ENCODE measurements around the gene GDF11.

Gene GDF11

GRCh38 chr12:55707219-55707671 is 35.7 kb upstream of the GDF11 start:
- no peak for DNase-seq (ENCODE audit: low read depth in 2 of 2)

- peak; percentile 54 to 66 for DNase-seq (ENCODE audit: low read depth in 2 of 2)
Measured at GRCh38 chr12:55707841-55708694, 34.9 kb upstream of the GDF11 start, which contains the start of gene ITGA7. TSS of gene ITGA7 (minus strand) at chr12:55707904. CDS start at chr12:55707682, 222 bp downstream.

- DNase-seq (ENCODE audit: low read depth in 2 of 2): no peak
Measured at GRCh38 chr12:55708695-55709233, 34.2 kb upstream of the GDF11 start.

GRCh38 chr12:55711786-55712553 is 31.0 kb upstream of the GDF11 start:
- DNase-seq (ENCODE audit: low read depth in 2 of 2): no peak

GRCh38 chr12:55712700-55713415 is 30.1 kb upstream of the GDF11 start:
- DNase-seq (ENCODE audit: low read depth in 2 of 2): no peak

GRCh38 chr12:55713721-55714120 is 29.2 kb upstream of the GDF11 start:
- no peak for DNase-seq (ENCODE audit: low read depth in 2 of 2)

GRCh38 chr12:55715169-55715764 is 27.7 kb upstream of the GDF11 start:
- no peak for DNase-seq (ENCODE audit: low read depth in 2 of 2)

GRCh38 chr12:55715833-55716581 is 26.9 kb upstream of the GDF11 start, which contains the start of gene BLOC1S1:
TSS of gene BLOC1S1 (plus strand) at chr12:55716046. CDS start at chr12:55716052, 6 bp downstream.
- peak; percentile 84 to 95 for DNase-seq (ENCODE audit: low read depth in 2 of 2)

- DNase-seq (ENCODE audit: low read depth in 2 of 2): no peak
Measured at GRCh38 chr12:55716582-55716957, 26.4 kb upstream of the GDF11 start.

GRCh38 chr12:55717011-55718007 is 25.6 kb upstream of the GDF11 start:
- DNase-seq (ENCODE audit: low read depth in 2 of 2): no peak

- DNase-seq (ENCODE audit: low read depth in 2 of 2): no peak
Measured at GRCh38 chr12:55718015-55718414, 24.9 kb upstream of the GDF11 start.

- DNase-seq (ENCODE audit: low read depth in 2 of 2): no peak
Measured at GRCh38 chr12:55718624-55719275, 24.2 kb upstream of the GDF11 start.

GRCh38 chr12:55719371-55719770 is 23.6 kb upstream of the GDF11 start:
- no peak for DNase-seq (ENCODE audit: low read depth in 2 of 2)

GRCh38 chr12:55720071-55720564 is 22.8 kb upstream of the GDF11 start, which contains the start of gene RDH5:
TSS of gene RDH5 (plus strand) at chr12:55720393. CDS start at chr12:55721185, 792 bp downstream.
- DNase-seq (ENCODE audit: low read depth in 2 of 2): no peak

- no peak for DNase-seq (ENCODE audit: low read depth in 2 of 2)
Measured at GRCh38 chr12:55720894-55721444, 22.0 kb upstream of the GDF11 start.

GRCh38 chr12:55721601-55722213 is 21.2 kb upstream of the GDF11 start:
- DNase-seq (ENCODE audit: low read depth in 2 of 2): no peak

GRCh38 chr12:55722948-55723347 is 20.0 kb upstream of the GDF11 start:
- DNase-seq (ENCODE audit: low read depth in 2 of 2): no peak
